ENCODE results near the gene SIGLEC1.

GRCh38 chr20:3733119-3733995 lies 21.0 kb upstream of the SIGLEC1 start:
- TF ChIP-seq CTCF (IDR thresholded peaks at IDR 0.05) (no peak), EZH2 (IDR thresholded peaks at IDR 0.05; ENCODE audit: borderline replicate concordance, insufficient read depth, low read depth, low read length, poor library complexity, severe bottlenecking) (no peak)

All from B cell (primary cell).